Measurements from ENCODE around the gene IGDCC3. TPM values are rescaled to one million over a fixed set of nuclear protein-coding genes. Genes with fewer than 3 reads are reported as not detected.

IGDCC3 gene
- total RNA-seq, 1 donor from 2014 or later, result 0.27 TPM

DNA sequence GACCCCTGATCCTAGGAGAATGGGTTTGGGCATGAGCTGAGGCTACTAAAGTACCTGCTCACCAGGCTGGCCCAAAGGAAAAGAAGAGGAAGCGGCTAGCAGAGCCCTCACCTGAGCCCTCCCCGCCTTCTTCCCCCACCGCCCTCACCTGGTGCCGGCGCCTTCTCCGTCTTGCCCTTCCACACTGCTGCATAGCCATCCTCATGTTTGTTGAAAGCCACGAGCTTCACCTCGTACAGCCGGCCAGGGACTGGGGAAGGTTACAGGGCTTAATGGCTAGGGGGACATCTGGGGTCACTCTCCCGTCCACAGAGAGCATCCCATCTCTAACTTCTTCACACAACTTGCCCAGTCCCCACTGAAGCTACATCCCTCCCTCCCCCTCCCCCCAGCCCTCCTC lies 13.9 kb upstream of the IGDCC3 start:
- TF ChIP-seq, protein P1, sequence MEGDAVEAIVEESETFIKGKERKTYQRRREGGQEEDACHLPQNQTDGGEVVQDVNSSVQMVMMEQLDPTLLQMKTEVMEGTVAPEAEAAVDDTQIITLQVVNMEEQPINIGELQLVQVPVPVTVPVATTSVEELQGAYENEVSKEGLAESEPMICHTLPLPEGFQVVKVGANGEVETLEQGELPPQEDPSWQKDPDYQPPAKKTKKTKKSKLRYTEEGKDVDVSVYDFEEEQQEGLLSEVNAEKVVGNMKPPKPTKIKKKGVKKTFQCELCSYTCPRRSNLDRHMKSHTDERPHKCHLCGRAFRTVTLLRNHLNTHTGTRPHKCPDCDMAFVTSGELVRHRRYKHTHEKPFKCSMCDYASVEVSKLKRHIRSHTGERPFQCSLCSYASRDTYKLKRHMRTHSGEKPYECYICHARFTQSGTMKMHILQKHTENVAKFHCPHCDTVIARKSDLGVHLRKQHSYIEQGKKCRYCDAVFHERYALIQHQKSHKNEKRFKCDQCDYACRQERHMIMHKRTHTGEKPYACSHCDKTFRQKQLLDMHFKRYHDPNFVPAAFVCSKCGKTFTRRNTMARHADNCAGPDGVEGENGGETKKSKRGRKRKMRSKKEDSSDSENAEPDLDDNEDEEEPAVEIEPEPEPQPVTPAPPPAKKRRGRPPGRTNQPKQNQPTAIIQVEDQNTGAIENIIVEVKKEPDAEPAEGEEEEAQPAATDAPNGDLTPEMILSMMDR (IDR thresholded peaks at IDR 0.05), result no peak
- no peaks in the 10 kb centered on the region for H3K9me3 Mint-ChIP-seq (ENCODE audit: low read depth)
- peaks cover 31% of the 10 kb centered on the region for H3K36me3 Mint-ChIP-seq (ENCODE audit: low read depth)
- no peaks in the 10 kb centered on the region for H3K4me1 Mint-ChIP-seq (ENCODE audit: low read depth)
- no peak overlapping the region for H3K4me3 Mint-ChIP-seq (ENCODE audit: unreplicated experiment)
- no peaks in the 10 kb centered on the region for H3K27me3 Mint-ChIP-seq (ENCODE audit: low read depth)
- peak; percentile 58 for DNase-seq (ENCODE audit: low spot score)
- no peak overlapping the region for H3K27ac Mint-ChIP-seq (ENCODE audit: unreplicated experiment)

DNA sequence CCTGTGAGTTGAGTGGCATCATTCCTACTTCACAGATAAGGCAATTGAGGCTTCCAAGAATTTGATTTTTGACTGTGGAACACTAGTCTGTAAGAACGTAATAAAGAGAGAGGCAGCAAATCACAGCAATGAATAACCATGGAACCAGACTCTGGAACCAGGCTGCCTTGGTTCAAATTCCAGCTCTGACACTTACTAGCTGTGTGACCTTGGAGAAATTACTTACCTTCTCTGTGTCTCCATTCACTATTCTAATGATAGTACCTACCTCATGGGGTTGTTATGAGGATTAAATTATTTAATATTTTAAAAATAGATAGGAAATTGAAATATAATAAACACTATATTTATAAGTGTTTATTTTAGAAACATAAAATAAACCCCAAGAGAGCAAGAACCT lies 12.6 kb upstream of the IGDCC3 start:
- DNase-seq (ENCODE audit: low spot score), result no peak
- TF ChIP-seq, protein P1 (IDR thresholded peaks at IDR 0.05), result no peak
- no peak overlapping the region for H3K4me3 Mint-ChIP-seq (ENCODE audit: unreplicated experiment)
- peaks cover 4% of the 10 kb centered on the region for H3K4me1 Mint-ChIP-seq (ENCODE audit: low read depth)
- H3K27me3 Mint-ChIP-seq (ENCODE audit: low read depth), result no peaks in the 10 kb centered on the region
- no peak overlapping the region for H3K27ac Mint-ChIP-seq (ENCODE audit: unreplicated experiment)
- H3K36me3 Mint-ChIP-seq (ENCODE audit: low read depth), result peaks cover 33% of the 10 kb centered on the region
- H3K9me3 Mint-ChIP-seq (ENCODE audit: low read depth), result no peaks in the 10 kb centered on the region

DNA sequence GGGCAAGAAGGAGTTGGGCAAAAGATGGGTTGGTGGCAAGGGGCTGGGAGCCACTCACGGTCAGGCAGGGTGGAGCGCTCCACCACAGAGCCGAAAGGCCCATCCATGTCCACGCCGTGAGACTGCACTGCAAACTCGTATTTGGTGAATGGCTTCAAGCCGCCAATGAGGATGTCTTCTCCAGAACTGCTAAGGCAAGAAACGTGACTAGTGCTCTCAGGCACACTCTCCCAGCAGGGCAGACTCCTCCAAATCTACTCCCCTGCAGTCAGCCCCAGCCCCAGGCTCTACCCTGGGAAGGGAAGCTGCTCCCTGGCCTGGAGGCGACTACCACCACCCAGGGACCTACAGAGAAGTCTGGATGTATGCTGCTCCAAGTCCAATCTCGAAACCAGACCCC lies 11.4 kb upstream of the IGDCC3 start:
- Mint-ChIP-seq H3K27ac (ENCODE audit: unreplicated experiment) (no peak overlapping the region), H3K4me1 (ENCODE audit: low read depth) (peaks cover 9% of the 10 kb centered on the region), H3K36me3 (ENCODE audit: low read depth) (peaks cover 26% of the 10 kb centered on the region), H3K4me3 (ENCODE audit: unreplicated experiment) (no peak overlapping the region), H3K9me3 (ENCODE audit: low read depth) (no peaks in the 10 kb centered on the region), H3K27me3 (ENCODE audit: low read depth) (no peaks in the 10 kb centered on the region)
- DNase-seq (ENCODE audit: low spot score), result peak; percentile 60
- TF ChIP-seq, protein P1 (IDR thresholded peaks at IDR 0.05), result no peak

DNA sequence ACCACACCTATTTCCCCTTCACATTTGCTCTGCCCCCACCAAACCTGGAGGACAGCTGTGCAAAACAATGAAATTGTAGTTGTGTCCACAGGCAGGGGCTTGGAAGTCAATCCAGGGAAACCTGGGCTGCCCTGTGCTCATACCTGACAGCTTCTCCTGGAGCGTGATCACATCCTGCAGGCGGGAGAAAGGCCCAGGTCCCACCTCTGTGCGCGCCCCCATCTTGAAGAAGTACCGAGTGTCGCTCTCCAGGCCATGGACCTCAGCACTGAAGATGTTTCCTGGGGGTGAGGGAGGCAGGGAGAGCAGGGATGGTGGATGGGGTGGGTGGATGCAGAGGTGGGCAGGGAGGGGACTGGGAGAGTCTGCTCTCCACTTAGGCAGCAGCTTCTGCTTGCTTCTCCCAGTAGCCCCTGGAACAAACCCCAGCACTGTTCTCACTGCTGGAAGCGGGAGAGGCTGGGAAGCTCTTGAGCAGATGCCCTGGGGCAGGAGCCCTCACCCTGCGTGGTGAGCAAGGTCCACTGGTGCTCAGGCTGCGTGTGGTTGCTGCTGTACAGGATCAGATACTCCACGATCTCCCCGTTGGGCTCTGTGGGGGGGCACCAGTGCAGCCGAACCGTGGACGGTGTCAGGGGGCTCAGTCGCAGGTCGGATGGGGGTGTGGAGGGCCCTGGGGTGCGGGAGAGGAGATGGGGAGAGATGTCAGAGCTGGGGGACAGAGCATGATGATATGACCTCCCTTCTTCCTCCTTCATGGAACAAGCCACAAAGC lies 10.7 kb upstream of the IGDCC3 start:
- peak; percentile 91 for DNase-seq (ENCODE audit: low spot score)
- H3K36me3 Mint-ChIP-seq (ENCODE audit: low read depth), result peaks cover 27% of the 10 kb centered on the region
- peaks cover 9% of the 10 kb centered on the region for H3K4me1 Mint-ChIP-seq (ENCODE audit: low read depth)
- TF ChIP-seq, protein P1 (IDR thresholded peaks at IDR 0.05), result no peak
- no peak overlapping the region for H3K27ac Mint-ChIP-seq (ENCODE audit: unreplicated experiment)
- H3K4me3 Mint-ChIP-seq (ENCODE audit: unreplicated experiment), result no peak overlapping the region
- H3K9me3 Mint-ChIP-seq (ENCODE audit: low read depth), result no peaks in the 10 kb centered on the region
- H3K27me3 Mint-ChIP-seq (ENCODE audit: low read depth), result no peaks in the 10 kb centered on the region

DNA sequence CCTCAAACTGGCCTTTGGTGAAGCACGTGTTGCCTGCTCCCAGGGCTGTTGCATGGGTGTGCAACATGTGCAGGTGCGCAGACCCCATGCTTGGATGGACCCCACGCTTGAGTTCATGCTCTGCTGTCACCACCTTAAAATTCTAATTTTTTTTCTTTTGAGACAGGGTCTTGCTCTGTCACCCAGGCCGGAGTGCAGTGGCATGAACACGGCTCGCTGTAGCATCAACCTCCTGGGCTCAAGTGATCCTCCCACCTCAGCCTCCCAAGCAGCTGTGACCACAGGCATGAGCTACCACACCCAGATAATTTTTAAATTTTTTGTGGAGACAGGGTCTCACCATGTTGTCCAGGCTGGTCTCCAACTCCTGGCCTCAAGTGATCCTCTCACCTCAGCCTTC lies 9.1 kb upstream of the IGDCC3 start:
- peak; percentile 27 for DNase-seq (ENCODE audit: low spot score)
- Mint-ChIP-seq H3K27me3 (ENCODE audit: low read depth) (no peaks in the 10 kb centered on the region), H3K4me1 (ENCODE audit: low read depth) (peaks cover 9% of the 10 kb centered on the region), H3K36me3 (ENCODE audit: low read depth) (peaks cover 31% of the 10 kb centered on the region), H3K27ac (ENCODE audit: unreplicated experiment) (peak overlapping the region; percentile 6), H3K9me3 (ENCODE audit: low read depth) (no peaks in the 10 kb centered on the region), H3K4me3 (ENCODE audit: unreplicated experiment) (no peak overlapping the region)
- TF ChIP-seq, protein P1 (IDR thresholded peaks at IDR 0.05), result no peak

Data from chondrocyte (in vitro differentiated cells).